ENCODE results near the gene NACC2. TPM values are rescaled to one million over a fixed set of nuclear protein-coding genes. Genes with fewer than 3 reads are reported as not detected.

NACC2 gene
- total and polyA plus RNA-seq, 2 experiments from 2014 or later = 11.0 to 13.0 TPM

DNA sequence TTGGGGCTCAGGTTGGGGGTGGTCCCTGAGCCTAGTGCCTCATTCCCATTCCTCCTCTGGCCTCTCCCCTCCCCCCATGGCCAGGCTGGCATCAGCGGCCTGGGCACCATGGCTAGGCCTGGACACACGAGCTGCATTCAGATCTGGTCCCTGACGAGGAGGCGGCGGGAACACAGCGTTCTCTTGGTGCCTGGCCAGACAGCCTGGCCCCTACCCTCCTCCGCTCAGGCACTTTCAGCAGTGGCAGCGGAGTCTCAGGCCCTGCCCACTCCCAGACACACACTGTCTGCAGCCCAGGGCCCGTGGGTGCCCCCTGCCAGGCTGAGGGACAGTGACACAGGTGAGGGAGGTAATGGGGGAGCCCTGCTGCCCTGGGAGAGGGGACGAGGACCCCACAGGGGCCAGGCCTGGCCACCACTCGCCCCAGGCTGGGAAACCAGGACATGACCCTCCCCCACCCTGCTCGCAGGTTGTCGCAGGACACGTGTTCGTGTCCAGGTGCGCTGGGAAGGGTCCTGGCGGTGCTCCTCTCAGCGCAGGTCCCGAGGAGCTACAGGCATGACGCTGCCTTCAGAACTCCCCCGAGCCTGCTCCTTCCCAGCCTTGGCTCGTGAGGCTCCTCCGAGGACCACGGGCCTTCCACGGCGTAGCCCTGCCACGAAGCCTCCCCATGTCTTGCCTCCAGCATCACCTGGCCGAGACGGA lies 114.0 kb downstream of the NACC2 start:
- Histone ChIP-seq H3K4me2 (no peak overlapping the region), H3K27ac (no peak overlapping the region), H3K9me2 (replicated peaks; ENCODE audit: insufficient read depth) (no peaks in the 10 kb centered on the region), H3K9me3 (ENCODE audit: low read depth) (no peaks in the 10 kb centered on the region), H3K79me2 (no peaks in the 10 kb centered on the region), H3K4me3 (no peak overlapping the region), H2AFZ (no peak overlapping the region), H3K4me1 (ENCODE audit: insufficient read depth) (peaks cover 23% of the 10 kb centered on the region), H3K36me3 (replicated peaks; ENCODE audit: insufficient read depth, low read depth) (no peaks in the 10 kb centered on the region), H3K27me3 (peaks cover 6% of the 10 kb centered on the region), H4K20me1 (ENCODE audit: insufficient read depth, poor library complexity, severe bottlenecking) (no peaks in the 10 kb centered on the region)
- 91% methylated on average over 29 of the region's 29 CpGs for WGBS (ENCODE audit: low lambda C conversion rate, missing lambda C conversion rate)
- no peak for DNase-seq (ENCODE audit: low spot score)
- TF ChIP-seq EZH2phosphoT487 (IDR thresholded peaks at IDR 0.05; ENCODE audit: low read depth, severe bottlenecking, unreplicated experiment) (no peak), CTCF (IDR thresholded peaks at IDR 0.05; ENCODE audit: poor library complexity) (no peak), EZH2 (IDR thresholded peaks at IDR 0.05; ENCODE audit: borderline replicate concordance) (no peak)

GRCh38 chr9:135979547-135980166 lies 115.4 kb downstream of the NACC2 start:
- no peaks in the 10 kb centered on the region for H3K79me2 ChIP-seq
- no peaks in the 10 kb centered on the region for H4K20me1 ChIP-seq (ENCODE audit: insufficient read depth, poor library complexity, severe bottlenecking)
- 86% methylated on average over 18 of the region's 19 CpGs for WGBS (ENCODE audit: low lambda C conversion rate, missing lambda C conversion rate)
- no peak for TF ChIP-seq EZH2 (IDR thresholded peaks at IDR 0.05; ENCODE audit: borderline replicate concordance)
- TF ChIP-seq EZH2phosphoT487 (IDR thresholded peaks at IDR 0.05; ENCODE audit: low read depth, severe bottlenecking, unreplicated experiment) = no peak
- TF ChIP-seq CTCF (IDR thresholded peaks at IDR 0.05; ENCODE audit: poor library complexity) = no peak
- peaks cover 17% of the 10 kb centered on the region for H3K4me1 ChIP-seq (ENCODE audit: insufficient read depth)
- H3K4me2 ChIP-seq = no peak overlapping the region
- no peak overlapping the region for H2AFZ ChIP-seq
- H3K9me2 ChIP-seq (replicated peaks; ENCODE audit: insufficient read depth) = no peaks in the 10 kb centered on the region
- H3K36me3 ChIP-seq (replicated peaks; ENCODE audit: insufficient read depth, low read depth) = no peaks in the 10 kb centered on the region
- H3K9me3 ChIP-seq (ENCODE audit: low read depth) = no peaks in the 10 kb centered on the region
- no peak overlapping the region for H3K4me3 ChIP-seq
- DNase-seq (ENCODE audit: low spot score) = no peak
- H3K27me3 ChIP-seq = peaks cover 4% of the 10 kb centered on the region
- H3K27ac ChIP-seq = no peak overlapping the region

- no peak for DNase-seq (ENCODE audit: low spot score)
- H3K4me3 ChIP-seq = no peak overlapping the region
- no peak overlapping the region for H3K4me2 ChIP-seq
- no peaks in the 10 kb centered on the region for H3K36me3 ChIP-seq (replicated peaks; ENCODE audit: insufficient read depth, low read depth)
- H3K9me2 ChIP-seq (replicated peaks; ENCODE audit: insufficient read depth) = no peaks in the 10 kb centered on the region
- H4K20me1 ChIP-seq (ENCODE audit: insufficient read depth, poor library complexity, severe bottlenecking) = no peaks in the 10 kb centered on the region
- no peaks in the 10 kb centered on the region for H3K79me2 ChIP-seq
- H2AFZ ChIP-seq = no peak overlapping the region
- H3K27me3 ChIP-seq = no peaks in the 10 kb centered on the region
- WGBS (ENCODE audit: low lambda C conversion rate, missing lambda C conversion rate) = 69% methylated on average over 13 of the region's 20 CpGs
- no peaks in the 10 kb centered on the region for H3K9me3 ChIP-seq (ENCODE audit: low read depth)
- H3K27ac ChIP-seq = no peak overlapping the region
- TF ChIP-seq CTCF (IDR thresholded peaks at IDR 0.05; ENCODE audit: poor library complexity) = no peak
- no peak for TF ChIP-seq EZH2phosphoT487 (IDR thresholded peaks at IDR 0.05; ENCODE audit: low read depth, severe bottlenecking, unreplicated experiment)
- TF ChIP-seq EZH2 (IDR thresholded peaks at IDR 0.05; ENCODE audit: borderline replicate concordance) = no peak
- H3K4me1 ChIP-seq (ENCODE audit: insufficient read depth) = peaks cover 14% of the 10 kb centered on the region
These were observed 116.2 kb downstream of the NACC2 start for GRCh38 chr9:135978642-135979546.

Data from hepatocyte (in vitro differentiated cells).